Parathyroid adenoma (tissue), 2 donors: ENCODE results near the gene DPAGT1.

ENCODE experiments used
- H2AFZ ChIP-seq: fragments of 300-600 bp; sonication (generic); one replicate; pipeline ENCODE4 v1.7.0; 2017; ENCODE audit warnings: antibody characterized with exemption, mild to moderate bottlenecking
- H3K27ac ChIP-seq: fragments of 300-600 bp; sonication (generic); one replicate; pipeline ENCODE4 v1.7.0; 2017
- H3K27me3 ChIP-seq: fragments of 300-600 bp; sonication (generic); one replicate; pipeline ENCODE4 v1.7.0; 2017; ENCODE audit warnings: low read length; ENCODE audit not compliant: control insufficient read depth, insufficient read depth
- H3K36me3 ChIP-seq: fragments of 300-600 bp; sonication (generic); one replicate; pipeline ENCODE4 v1.7.0; 2017; ENCODE audit warnings: low read length; ENCODE audit not compliant: control insufficient read depth, insufficient read depth
- H3K4me1 ChIP-seq: fragments of 300-600 bp; sonication (generic); one replicate; pipeline ENCODE4 v1.7.0; 2017; ENCODE audit warnings: control low read depth
- H3K4me2 ChIP-seq: fragments of 300-600 bp; sonication (generic); one replicate; pipeline ENCODE4 v1.7.0; 2017; ENCODE audit warnings: low read length
- H3K4me3 ChIP-seq: fragments of 300-600 bp; sonication (generic); one replicate; pipeline ENCODE4 v1.7.0; 2017; ENCODE audit warnings: low read depth, low read length
- H3K79me2 ChIP-seq: fragments of 300-600 bp; sonication (generic); one replicate; pipeline ENCODE4 v1.7.0; 2017; ENCODE audit warnings: control low read depth
- H3K9ac ChIP-seq: fragments of 300-600 bp; sonication (generic); one replicate; pipeline ENCODE4 v1.7.0; 2017; ENCODE audit warnings: mild to moderate bottlenecking
- H3K9me3 ChIP-seq: fragments of 300-600 bp; sonication (generic); one replicate; pipeline ENCODE4 v1.7.0; 2017; ENCODE audit warnings: low read length; ENCODE audit not compliant: control insufficient read depth
- TF ChIP-seq, protein P1 (sequence below): fragments of 300-600 bp; sonication (generic); IDR thresholded peaks from one replicate; pipeline ENCODE4 v1.7.0; 2017; ENCODE audit warnings: antibody characterized with exemption, mild to moderate bottlenecking
- donor health status: primary hyperparathyroidism.

Gene DPAGT1

DNA sequence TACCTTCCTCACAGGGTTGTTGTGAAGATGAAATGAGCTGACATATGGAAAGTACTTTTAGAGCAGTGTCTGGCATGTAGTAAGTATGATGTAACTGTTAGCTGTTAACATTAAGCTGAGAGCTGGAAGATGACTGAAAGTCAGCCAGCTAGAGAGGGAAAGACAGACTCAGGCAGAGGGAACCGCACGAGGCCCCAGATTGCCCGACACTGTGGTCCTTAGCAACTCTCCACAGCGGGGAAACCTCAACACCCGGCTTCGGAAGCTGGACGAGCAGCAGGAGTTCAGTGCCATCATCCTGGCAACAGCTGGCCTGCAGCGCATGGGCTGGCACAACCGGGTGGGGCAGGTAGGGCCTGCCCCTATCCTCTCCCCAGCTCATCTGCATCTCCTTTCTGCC, 10.5 kb downstream of the DPAGT1 start:
- Histone ChIP-seq H2AFZ (no peak overlapping the region), H3K4me1 (peaks cover 7% of the 10 kb centered on the region), H3K79me2 (no peaks in the 10 kb centered on the region), H3K4me3 (no peak overlapping the region), H3K9ac (no peak overlapping the region), H3K27ac (no peak overlapping the region), H3K4me2 (no peak overlapping the region), H3K36me3 (no peaks in the 10 kb centered on the region), H3K27me3 (no peaks in the 10 kb centered on the region), H3K9me3 (no peaks in the 10 kb centered on the region)
- TF ChIP-seq, protein P1, sequence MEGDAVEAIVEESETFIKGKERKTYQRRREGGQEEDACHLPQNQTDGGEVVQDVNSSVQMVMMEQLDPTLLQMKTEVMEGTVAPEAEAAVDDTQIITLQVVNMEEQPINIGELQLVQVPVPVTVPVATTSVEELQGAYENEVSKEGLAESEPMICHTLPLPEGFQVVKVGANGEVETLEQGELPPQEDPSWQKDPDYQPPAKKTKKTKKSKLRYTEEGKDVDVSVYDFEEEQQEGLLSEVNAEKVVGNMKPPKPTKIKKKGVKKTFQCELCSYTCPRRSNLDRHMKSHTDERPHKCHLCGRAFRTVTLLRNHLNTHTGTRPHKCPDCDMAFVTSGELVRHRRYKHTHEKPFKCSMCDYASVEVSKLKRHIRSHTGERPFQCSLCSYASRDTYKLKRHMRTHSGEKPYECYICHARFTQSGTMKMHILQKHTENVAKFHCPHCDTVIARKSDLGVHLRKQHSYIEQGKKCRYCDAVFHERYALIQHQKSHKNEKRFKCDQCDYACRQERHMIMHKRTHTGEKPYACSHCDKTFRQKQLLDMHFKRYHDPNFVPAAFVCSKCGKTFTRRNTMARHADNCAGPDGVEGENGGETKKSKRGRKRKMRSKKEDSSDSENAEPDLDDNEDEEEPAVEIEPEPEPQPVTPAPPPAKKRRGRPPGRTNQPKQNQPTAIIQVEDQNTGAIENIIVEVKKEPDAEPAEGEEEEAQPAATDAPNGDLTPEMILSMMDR, result no peak

DNA sequence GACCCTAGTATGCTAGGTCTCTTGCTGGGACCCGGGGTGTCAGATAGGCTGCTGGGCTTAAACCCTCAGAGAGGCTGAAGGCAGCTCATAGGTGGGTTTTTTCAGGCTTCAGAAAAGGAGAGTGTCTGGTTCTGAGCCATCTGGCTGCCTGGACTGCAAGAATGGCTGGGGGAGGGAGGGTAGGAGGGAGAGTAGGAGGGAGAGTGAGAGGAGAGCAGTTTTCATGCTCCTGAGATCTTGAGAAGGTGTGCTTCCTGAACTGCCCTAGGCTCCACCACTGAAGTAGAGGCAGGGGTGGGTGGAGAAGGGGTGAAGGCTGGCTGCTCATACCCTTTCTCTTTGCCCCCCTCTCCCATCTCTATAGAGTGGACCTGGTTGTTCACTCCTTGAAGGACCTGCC, 12.3 kb downstream of the DPAGT1 start:
- Histone ChIP-seq H3K4me2 (no peak overlapping the region), H3K79me2 (no peaks in the 10 kb centered on the region), H3K27me3 (no peaks in the 10 kb centered on the region), H3K27ac (no peak overlapping the region), H2AFZ (no peak overlapping the region), H3K9me3 (no peaks in the 10 kb centered on the region), H3K4me3 (no peak overlapping the region), H3K36me3 (no peaks in the 10 kb centered on the region), H3K4me1 (peaks cover 14% of the 10 kb centered on the region), H3K9ac (no peak overlapping the region)
- TF ChIP-seq, protein P1, result no peak

DNA sequence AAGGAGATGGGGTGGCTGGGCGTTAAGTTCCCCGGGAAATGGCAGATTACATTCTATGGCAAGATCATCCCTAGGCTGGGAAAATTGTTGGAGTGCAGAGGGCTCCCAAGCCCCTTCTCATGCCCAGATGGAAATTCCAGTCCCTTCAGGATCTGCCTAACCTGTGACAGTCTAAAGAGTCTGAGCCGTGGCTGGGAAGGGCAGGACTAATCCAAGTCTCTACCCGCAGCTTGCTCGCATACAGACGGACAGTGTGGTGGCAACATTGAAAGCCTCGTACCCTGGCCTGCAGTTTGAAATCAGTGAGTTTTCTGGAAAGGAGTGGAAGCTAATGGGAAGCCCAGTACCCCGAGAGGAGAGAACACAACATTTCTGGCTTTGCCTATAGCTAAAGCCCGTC, 13.2 kb downstream of the DPAGT1 start:
- H3K9me3 ChIP-seq, result no peaks in the 10 kb centered on the region
- peaks cover 10% of the 10 kb centered on the region for H3K4me1 ChIP-seq
- no peaks in the 10 kb centered on the region for H3K27me3 ChIP-seq
- no peak overlapping the region for H3K9ac ChIP-seq
- no peaks in the 10 kb centered on the region for H3K36me3 ChIP-seq
- no peak overlapping the region for H3K4me2 ChIP-seq
- H3K4me3 ChIP-seq, result no peak overlapping the region
- no peak overlapping the region for H3K27ac ChIP-seq
- H2AFZ ChIP-seq, result no peak overlapping the region
- H3K79me2 ChIP-seq, result no peaks in the 10 kb centered on the region
- TF ChIP-seq, protein P1, result no peak

DNA sequence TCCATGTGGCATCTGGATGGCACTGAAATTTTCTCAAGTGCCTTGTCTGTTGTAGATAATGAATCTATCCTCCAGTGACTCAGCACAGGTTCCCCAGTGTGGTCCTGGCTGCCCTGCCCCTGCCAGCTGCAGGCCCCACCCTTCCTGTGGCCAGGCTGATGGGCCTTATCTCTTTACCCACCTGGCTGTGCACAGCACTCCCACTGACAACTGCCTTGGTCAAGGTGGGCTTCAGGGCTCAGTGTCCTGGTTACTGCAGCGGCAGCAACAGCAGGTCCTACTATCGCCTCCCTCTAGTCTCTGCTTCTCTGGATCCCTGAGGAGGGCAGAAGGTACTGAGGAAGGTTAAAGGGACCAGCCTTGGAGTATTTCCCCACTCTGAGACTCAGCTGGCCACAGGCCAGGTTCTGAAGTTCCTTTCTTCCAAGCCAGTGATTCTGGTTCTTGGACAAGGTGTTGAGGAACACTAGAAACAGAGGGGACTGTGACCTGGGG, 13.9 kb downstream of the DPAGT1 start:
- Histone ChIP-seq H3K4me1 (peaks cover 7% of the 10 kb centered on the region), H2AFZ (no peak overlapping the region), H3K36me3 (no peaks in the 10 kb centered on the region), H3K4me2 (no peak overlapping the region), H3K79me2 (no peaks in the 10 kb centered on the region), H3K27ac (no peak overlapping the region), H3K9ac (no peak overlapping the region), H3K27me3 (no peaks in the 10 kb centered on the region), H3K4me3 (no peak overlapping the region), H3K9me3 (no peaks in the 10 kb centered on the region)
- TF ChIP-seq, protein P1, result no peak

DNA sequence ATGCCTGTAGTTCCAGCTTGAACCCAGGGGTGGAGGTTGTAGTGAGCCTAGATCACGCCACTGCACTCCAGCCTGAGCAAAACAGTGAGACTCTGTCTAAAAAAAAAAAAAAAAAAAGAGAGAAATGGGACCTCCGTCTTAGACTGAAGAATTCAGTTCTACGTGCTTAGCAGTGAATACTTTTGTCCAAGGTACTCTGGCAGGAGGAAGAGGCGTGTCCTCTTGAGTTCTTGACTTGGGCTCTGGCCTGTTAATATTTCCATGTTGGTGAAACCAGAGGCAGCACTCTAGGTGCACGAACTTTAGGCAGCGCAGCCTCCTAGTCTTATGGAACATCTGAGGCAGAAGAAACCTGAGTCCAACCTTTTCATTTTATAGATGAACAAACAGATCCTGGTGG, 14.5 kb downstream of the DPAGT1 start:
- no peaks in the 10 kb centered on the region for H3K9me3 ChIP-seq
- no peak overlapping the region for H2AFZ ChIP-seq
- H3K27ac ChIP-seq, result no peak overlapping the region
- H3K79me2 ChIP-seq, result no peaks in the 10 kb centered on the region
- no peak overlapping the region for H3K4me2 ChIP-seq
- H3K4me3 ChIP-seq, result no peak overlapping the region
- no peaks in the 10 kb centered on the region for H3K36me3 ChIP-seq
- no peaks in the 10 kb centered on the region for H3K27me3 ChIP-seq
- H3K4me1 ChIP-seq, result peaks cover 7% of the 10 kb centered on the region
- TF ChIP-seq, protein P1, result no peak
- no peak overlapping the region for H3K9ac ChIP-seq
